GM19023 (cell line): Measurements from ENCODE around the gene CCR5AS.

Source experiments
- ATAC-seq: cut with Tn5 transposase; IDR thresholded peaks from one replicate; pipeline ENCODE4 v1.9.1; 2021; ENCODE audit warnings: mild to moderate bottlenecking, moderate library complexity; ENCODE audit not compliant: unreplicated experiment

CCR5AS gene

GRCh38 chr3:46321461-46322104 is 85.3 kb downstream of the CCR5AS start:
- ATAC-seq = no peak

- ATAC-seq = no peak
These were observed 88.5 kb downstream of the CCR5AS start for GRCh38 chr3:46318207-46318927.

- no peak for ATAC-seq
These were observed 90.7 kb downstream of the CCR5AS start for GRCh38 chr3:46316206-46316605.

DNA sequence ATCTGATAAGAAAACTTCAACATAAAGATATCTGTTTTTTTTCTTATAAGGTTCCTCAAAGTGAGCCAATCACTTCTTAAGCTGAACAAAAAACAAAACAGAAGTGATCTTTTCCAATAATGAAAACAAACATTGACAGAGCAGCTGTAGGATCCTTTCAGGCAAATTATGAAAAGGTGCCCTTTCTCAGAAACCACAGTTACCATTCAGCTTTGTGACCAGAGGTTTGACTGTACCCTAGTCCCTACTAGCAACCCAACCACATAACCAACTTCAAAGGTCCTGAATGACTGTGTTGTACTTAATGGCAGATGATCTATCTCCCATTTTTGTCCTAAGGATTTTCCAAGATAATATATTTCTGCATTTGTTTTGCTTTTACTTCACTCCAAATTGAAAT is 92.3 kb downstream of the CCR5AS start:
- no peak for ATAC-seq
